Spleen (tissue), 7 donors: ENCODE data around the gene RABGAP1.

Experiments
- POLR2A ChIP-seq, 3 donors: fragments of 450-650 bp; IDR thresholded peaks; one replicate each; pipeline ENCODE4 v1.5.1; 2017; ENCODE audit warnings: antibody characterized with exemption in 3 of 3, mild to moderate bottlenecking in 1 of 3
- POLR2AphosphoS5 ChIP-seq, 3 donors: sonication (generic); formaldehyde crosslinking; IDR thresholded peaks; one replicate each; pipeline ENCODE4 v1.5.1; 2017; ENCODE audit warnings: antibody characterized with exemption in 3 of 3
- TF ChIP-seq, protein P1 (sequence below), 11 experiments: fragments of 200-600 bp in 7 of 11; fragments of 450-650 bp in 4 of 11; sonication (generic) in 4 of 11; IDR thresholded peaks in 8 of 11; conservative IDR thresholded peaks in 3 of 11; 1 replicate in 7 of 11; 2 replicates in 4 of 11; pipeline versions ENCODE4 v1.4.0 to v1.8.0; 2016 to 2021; ENCODE audit warnings: antibody characterized with exemption in 11 of 11, inconsistent platforms in 4 of 11, mild to moderate bottlenecking in 1 of 11
- donor health status: DM: no; HTN: no; CAD: no; lungs with moderate emphysema.
- donor health status: DM: no; HTN: no; CAD: no.
- donor health status: DM: no; HTN: no; CAD: no.

DNA sequence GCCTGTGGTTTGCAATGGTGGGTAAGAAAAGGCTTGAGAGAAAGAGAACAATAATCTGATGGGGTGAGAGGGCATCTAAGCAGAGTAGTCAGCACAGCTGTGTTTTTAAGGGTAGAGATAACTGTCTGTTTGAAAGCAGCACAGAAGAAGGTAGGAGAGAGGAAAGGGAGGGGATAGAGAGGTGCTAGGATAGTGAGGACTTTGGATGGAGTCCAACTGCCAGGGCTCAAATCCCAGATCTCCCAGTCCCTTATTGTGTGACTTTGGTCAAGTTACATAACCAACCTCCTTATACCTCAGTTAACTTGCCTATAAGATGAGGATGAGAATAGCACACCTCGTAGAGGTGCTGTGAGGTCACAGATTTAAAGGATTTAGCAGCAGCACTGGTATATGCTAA, 148.2 kb downstream of the RABGAP1 start:
- TF ChIP-seq, protein P1, sequence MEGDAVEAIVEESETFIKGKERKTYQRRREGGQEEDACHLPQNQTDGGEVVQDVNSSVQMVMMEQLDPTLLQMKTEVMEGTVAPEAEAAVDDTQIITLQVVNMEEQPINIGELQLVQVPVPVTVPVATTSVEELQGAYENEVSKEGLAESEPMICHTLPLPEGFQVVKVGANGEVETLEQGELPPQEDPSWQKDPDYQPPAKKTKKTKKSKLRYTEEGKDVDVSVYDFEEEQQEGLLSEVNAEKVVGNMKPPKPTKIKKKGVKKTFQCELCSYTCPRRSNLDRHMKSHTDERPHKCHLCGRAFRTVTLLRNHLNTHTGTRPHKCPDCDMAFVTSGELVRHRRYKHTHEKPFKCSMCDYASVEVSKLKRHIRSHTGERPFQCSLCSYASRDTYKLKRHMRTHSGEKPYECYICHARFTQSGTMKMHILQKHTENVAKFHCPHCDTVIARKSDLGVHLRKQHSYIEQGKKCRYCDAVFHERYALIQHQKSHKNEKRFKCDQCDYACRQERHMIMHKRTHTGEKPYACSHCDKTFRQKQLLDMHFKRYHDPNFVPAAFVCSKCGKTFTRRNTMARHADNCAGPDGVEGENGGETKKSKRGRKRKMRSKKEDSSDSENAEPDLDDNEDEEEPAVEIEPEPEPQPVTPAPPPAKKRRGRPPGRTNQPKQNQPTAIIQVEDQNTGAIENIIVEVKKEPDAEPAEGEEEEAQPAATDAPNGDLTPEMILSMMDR (IDR thresholded peaks at IDR 0.05 in 8 of 11, conservative IDR thresholded peaks at IDR 0.05 in 3 of 11) = no peak
- TF ChIP-seq POLR2AphosphoS5 (IDR thresholded peaks at IDR 0.05) (no peak), POLR2A (IDR thresholded peaks at IDR 0.05) (no peak)
